NCI-H1092 (cell line): ENCODE results near the gene PTN.

Experiments used
- DNase-seq: peaks from one replicate; lab custom pipeline; 2025; lab: John Stamatoyannopoulos, UW

PTN gene

GRCh38 chr7:137324796-137325696 is 18.5 kb downstream of the PTN start:
- no peak for DNase-seq

- DNase-seq, result peak; percentile 18
Measured at GRCh38 chr7:137316648-137317353, 26.7 kb downstream of the PTN start.

GRCh38 chr7:137313201-137313600 is 30.3 kb downstream of the PTN start:
- no peak for DNase-seq

GRCh38 chr7:137306748-137307147 is 36.8 kb downstream of the PTN start:
- DNase-seq, result no peak

GRCh38 chr7:137305901-137306621 is 37.5 kb downstream of the PTN start:
- DNase-seq, result peak; percentile 53

- no peak for DNase-seq
Measured at GRCh38 chr7:137304624-137305235, 38.8 kb downstream of the PTN start.

- no peak for DNase-seq
Measured at GRCh38 chr7:137304165-137304564, 39.4 kb downstream of the PTN start.

GRCh38 chr7:137302081-137302480 is 41.5 kb downstream of the PTN start:
- no peak for DNase-seq

- DNase-seq, result no peak
Measured at GRCh38 chr7:137298464-137298794, 45.1 kb downstream of the PTN start.

- no peak for DNase-seq
Measured at GRCh38 chr7:137297551-137298463, 45.7 kb downstream of the PTN start.

GRCh38 chr7:137296576-137296975 is 47.0 kb downstream of the PTN start:
- no peak for DNase-seq

- DNase-seq, result no peak
Measured at GRCh38 chr7:137295739-137296324, 47.7 kb downstream of the PTN start.

GRCh38 chr7:137289101-137289500 is 54.4 kb downstream of the PTN start:
- no peak for DNase-seq

- no peak for DNase-seq
Measured at GRCh38 chr7:137287651-137288258, 55.8 kb downstream of the PTN start.

- no peak for DNase-seq
Measured at GRCh38 chr7:137283153-137283552, 60.4 kb downstream of the PTN start.

- no peak for DNase-seq
Measured at GRCh38 chr7:137282043-137282442, 61.5 kb downstream of the PTN start.

- DNase-seq, result no peak
Measured at GRCh38 chr7:137276189-137276588, 67.3 kb downstream of the PTN start.

GRCh38 chr7:137272249-137272648 is 71.3 kb downstream of the PTN start:
- no peak for DNase-seq

GRCh38 chr7:137269240-137269639 is 74.3 kb downstream of the PTN start:
- no peak for DNase-seq
